Neural cell (in vitro differentiated cells): ENCODE results near the gene TRMO.

Experiments
- EP300 ChIP-seq: fragments of 450-650 bp; conservative IDR thresholded peaks from 2 replicates; pipeline ENCODE4 v1.6.1; 2014; ENCODE audit warnings: antibody characterized with exemption, mild to moderate bottlenecking, moderate library complexity; ENCODE audit not compliant: poor library complexity, severe bottlenecking
- EZH2 ChIP-seq: fragments of 200-600, 300-800 bp; shearing (Covaris generic), sonication (generic); IDR thresholded peaks from 2 replicates; pipeline ENCODE4 v1.6.1; 2014; ENCODE audit warnings: antibody characterized with exemption, low read length, borderline replicate concordance, mild to moderate bottlenecking; ENCODE audit not compliant: insufficient read depth, poor library complexity, severe bottlenecking
- MXI1 ChIP-seq: fragments of 450-650 bp; conservative IDR thresholded peaks from 2 replicates; pipeline ENCODE4 v1.6.1; 2014; ENCODE audit warnings: antibody characterized with exemption, mild to moderate bottlenecking; ENCODE audit not compliant: poor library complexity, severe bottlenecking
- POLR2AphosphoS5 ChIP-seq: IDR thresholded peaks from 2 replicates; pipeline ENCODE4 v1.6.1; 2012
- RAD21 ChIP-seq: fragments of 450-650 bp; conservative IDR thresholded peaks from 2 replicates; pipeline ENCODE4 v1.6.1; 2014; ENCODE audit warnings: antibody characterized with exemption, mild to moderate bottlenecking, moderate library complexity
- SMC3 ChIP-seq: fragments of 450-650 bp; conservative IDR thresholded peaks from 2 replicates; pipeline ENCODE4 v1.6.1; 2014; ENCODE audit warnings: antibody characterized with exemption, mild to moderate bottlenecking, moderate library complexity; ENCODE audit not compliant: poor library complexity
- TAF1 ChIP-seq: IDR thresholded peaks from 2 replicates; pipeline ENCODE4 v1.6.1; 2012; ENCODE audit warnings: low read depth
- TF ChIP-seq, protein P1 (sequence below): IDR thresholded peaks from 2 replicates; pipeline ENCODE4 v1.6.1; 2012; ENCODE audit warnings: borderline replicate concordance
- TF ChIP-seq, protein P2 (sequence below): fragments of 450-650 bp; IDR thresholded peaks from 2 replicates; pipeline ENCODE4 v1.5.1; 2014; ENCODE audit warnings: antibody characterized with exemption, mild to moderate bottlenecking, moderate library complexity; ENCODE audit not compliant: poor library complexity, severe bottlenecking

DNA sequence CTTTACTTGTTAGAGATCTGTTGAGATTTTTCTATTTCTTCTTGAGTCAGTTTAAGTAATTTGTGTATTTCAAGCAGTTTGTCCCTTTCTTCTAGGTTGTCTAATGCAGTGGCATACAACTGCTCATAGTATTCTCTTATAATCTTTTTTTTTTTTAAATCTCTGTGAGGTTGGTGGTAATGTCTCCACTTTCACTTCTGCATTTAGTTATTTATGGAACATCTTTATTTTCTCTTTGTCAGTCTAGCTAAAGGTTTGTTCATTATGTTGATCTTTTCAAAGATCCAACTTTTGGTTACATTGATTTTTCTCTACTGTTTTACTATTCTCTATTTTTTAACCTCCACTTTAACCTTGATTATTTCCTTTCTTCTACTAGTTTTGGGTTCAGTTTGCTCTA, 55.5 kb downstream of the TRMO start:
- TF ChIP-seq, protein P1, sequence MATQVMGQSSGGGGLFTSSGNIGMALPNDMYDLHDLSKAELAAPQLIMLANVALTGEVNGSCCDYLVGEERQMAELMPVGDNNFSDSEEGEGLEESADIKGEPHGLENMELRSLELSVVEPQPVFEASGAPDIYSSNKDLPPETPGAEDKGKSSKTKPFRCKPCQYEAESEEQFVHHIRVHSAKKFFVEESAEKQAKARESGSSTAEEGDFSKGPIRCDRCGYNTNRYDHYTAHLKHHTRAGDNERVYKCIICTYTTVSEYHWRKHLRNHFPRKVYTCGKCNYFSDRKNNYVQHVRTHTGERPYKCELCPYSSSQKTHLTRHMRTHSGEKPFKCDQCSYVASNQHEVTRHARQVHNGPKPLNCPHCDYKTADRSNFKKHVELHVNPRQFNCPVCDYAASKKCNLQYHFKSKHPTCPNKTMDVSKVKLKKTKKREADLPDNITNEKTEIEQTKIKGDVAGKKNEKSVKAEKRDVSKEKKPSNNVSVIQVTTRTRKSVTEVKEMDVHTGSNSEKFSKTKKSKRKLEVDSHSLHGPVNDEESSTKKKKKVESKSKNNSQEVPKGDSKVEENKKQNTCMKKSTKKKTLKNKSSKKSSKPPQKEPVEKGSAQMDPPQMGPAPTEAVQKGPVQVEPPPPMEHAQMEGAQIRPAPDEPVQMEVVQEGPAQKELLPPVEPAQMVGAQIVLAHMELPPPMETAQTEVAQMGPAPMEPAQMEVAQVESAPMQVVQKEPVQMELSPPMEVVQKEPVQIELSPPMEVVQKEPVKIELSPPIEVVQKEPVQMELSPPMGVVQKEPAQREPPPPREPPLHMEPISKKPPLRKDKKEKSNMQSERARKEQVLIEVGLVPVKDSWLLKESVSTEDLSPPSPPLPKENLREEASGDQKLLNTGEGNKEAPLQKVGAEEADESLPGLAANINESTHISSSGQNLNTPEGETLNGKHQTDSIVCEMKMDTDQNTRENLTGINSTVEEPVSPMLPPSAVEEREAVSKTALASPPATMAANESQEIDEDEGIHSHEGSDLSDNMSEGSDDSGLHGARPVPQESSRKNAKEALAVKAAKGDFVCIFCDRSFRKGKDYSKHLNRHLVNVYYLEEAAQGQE, result no peak
- TF ChIP-seq EP300 (no peak), RAD21 (no peak), MXI1 (no peak), EZH2 (no peak), POLR2AphosphoS5 (no peak), SMC3 (no peak), TAF1 (no peak)
- TF ChIP-seq, protein P2, sequence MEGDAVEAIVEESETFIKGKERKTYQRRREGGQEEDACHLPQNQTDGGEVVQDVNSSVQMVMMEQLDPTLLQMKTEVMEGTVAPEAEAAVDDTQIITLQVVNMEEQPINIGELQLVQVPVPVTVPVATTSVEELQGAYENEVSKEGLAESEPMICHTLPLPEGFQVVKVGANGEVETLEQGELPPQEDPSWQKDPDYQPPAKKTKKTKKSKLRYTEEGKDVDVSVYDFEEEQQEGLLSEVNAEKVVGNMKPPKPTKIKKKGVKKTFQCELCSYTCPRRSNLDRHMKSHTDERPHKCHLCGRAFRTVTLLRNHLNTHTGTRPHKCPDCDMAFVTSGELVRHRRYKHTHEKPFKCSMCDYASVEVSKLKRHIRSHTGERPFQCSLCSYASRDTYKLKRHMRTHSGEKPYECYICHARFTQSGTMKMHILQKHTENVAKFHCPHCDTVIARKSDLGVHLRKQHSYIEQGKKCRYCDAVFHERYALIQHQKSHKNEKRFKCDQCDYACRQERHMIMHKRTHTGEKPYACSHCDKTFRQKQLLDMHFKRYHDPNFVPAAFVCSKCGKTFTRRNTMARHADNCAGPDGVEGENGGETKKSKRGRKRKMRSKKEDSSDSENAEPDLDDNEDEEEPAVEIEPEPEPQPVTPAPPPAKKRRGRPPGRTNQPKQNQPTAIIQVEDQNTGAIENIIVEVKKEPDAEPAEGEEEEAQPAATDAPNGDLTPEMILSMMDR, result no peak
